Uterus (tissue), 2 donors: Measurements from ENCODE around the gene ZBTB7C.

Experiments used
- CTCF ChIP-seq, 4 experiments: fragments of 200-600 bp in 2 of 4; fragments of 450-650 bp in 2 of 4; sonication (generic) in 2 of 4; IDR thresholded peaks; one replicate each; pipeline ENCODE4 v1.5.1; 2016 to 2019; ENCODE audit warnings: antibody characterized with exemption in 4 of 4, mild to moderate bottlenecking in 2 of 4, moderate library complexity in 1 of 4
- POLR2A ChIP-seq, 2 donors: fragments of 450-650 bp; IDR thresholded peaks; one replicate each; pipeline ENCODE4 v1.6.1; 2016; ENCODE audit warnings: antibody characterized with exemption in 2 of 2, mild to moderate bottlenecking in 1 of 2, moderate library complexity in 1 of 2

- TF ChIP-seq CTCF (IDR thresholded peaks at IDR 0.05) (no peak), POLR2A (IDR thresholded peaks at IDR 0.05) (no peak)
Observed at GRCh38 chr18:48413342-48413741, 4.2 kb upstream of the ZBTB7C start.
